ENCODE data around the gene ADARB2. TPM values are rescaled to one million over a fixed set of nuclear protein-coding genes. Genes with fewer than 3 reads are reported as not detected.

Gene ADARB2
- total and polyA plus RNA-seq, 2 experiments from 2014 or later, result 0.13 to 0.48 TPM

DNA sequence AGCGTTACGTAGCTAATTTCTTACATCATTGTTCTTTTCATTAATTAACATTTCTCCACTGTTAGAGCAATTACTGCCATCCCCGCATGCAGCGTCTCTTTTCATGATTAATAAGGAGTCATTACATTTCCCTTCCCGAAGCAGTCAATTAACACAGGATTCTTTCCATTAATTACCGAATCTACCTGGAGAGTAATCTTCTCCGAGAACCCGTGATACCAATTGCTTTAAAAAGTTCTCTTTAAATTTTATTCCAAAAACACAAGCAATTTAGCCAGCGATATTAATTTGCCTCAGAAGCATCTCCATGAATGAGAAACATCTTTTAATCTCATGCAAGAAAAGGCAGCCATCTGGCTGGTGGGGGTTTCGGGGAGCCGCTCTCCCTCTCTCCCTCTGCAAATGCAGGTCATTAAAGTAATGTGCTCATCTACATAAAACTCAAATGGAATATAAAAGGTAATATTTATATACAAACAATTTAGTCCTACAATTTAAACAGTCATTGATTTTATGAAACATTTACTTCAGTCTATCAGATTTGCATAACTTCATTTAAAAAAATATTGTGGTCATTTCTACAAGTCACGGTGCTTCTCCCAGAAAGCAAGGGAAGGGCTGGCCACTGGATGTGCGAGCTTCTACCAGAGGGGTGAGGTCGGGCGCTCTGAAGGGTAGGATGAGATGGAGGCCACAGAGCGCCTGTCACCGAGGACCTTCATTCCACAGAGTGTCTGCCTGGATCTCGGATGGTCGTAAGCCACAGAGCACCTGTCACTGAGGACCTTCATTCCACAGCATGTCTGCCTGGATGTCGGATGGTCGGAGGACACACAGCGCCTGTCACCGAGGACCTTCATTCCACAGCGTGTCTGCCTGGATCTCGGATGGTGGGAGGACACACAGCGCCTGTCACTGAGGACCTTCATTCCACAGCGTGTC, 536.2 kb downstream of the ADARB2 start:
- Histone ChIP-seq H3K4me3 (no peak overlapping the region), H4K20me1 (ENCODE audit: insufficient read depth, poor library complexity, severe bottlenecking) (no peaks in the 10 kb centered on the region), H3K4me2 (no peak overlapping the region), H3K36me3 (replicated peaks; ENCODE audit: insufficient read depth, low read depth) (no peaks in the 10 kb centered on the region), H3K27ac (no peak overlapping the region), H3K9me3 (ENCODE audit: low read depth) (no peaks in the 10 kb centered on the region), H2AFZ (no peak overlapping the region), H3K79me2 (no peaks in the 10 kb centered on the region), H3K9me2 (replicated peaks; ENCODE audit: insufficient read depth) (no peaks in the 10 kb centered on the region), H3K4me1 (ENCODE audit: insufficient read depth) (no peaks in the 10 kb centered on the region), H3K27me3 (no peaks in the 10 kb centered on the region)
- TF ChIP-seq, protein P1, sequence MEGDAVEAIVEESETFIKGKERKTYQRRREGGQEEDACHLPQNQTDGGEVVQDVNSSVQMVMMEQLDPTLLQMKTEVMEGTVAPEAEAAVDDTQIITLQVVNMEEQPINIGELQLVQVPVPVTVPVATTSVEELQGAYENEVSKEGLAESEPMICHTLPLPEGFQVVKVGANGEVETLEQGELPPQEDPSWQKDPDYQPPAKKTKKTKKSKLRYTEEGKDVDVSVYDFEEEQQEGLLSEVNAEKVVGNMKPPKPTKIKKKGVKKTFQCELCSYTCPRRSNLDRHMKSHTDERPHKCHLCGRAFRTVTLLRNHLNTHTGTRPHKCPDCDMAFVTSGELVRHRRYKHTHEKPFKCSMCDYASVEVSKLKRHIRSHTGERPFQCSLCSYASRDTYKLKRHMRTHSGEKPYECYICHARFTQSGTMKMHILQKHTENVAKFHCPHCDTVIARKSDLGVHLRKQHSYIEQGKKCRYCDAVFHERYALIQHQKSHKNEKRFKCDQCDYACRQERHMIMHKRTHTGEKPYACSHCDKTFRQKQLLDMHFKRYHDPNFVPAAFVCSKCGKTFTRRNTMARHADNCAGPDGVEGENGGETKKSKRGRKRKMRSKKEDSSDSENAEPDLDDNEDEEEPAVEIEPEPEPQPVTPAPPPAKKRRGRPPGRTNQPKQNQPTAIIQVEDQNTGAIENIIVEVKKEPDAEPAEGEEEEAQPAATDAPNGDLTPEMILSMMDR (IDR thresholded peaks at IDR 0.05; ENCODE audit: poor library complexity), result no peak
- TF ChIP-seq EZH2phosphoT487 (IDR thresholded peaks at IDR 0.05; ENCODE audit: low read depth, severe bottlenecking, unreplicated experiment), result no peak
- TF ChIP-seq EZH2 (IDR thresholded peaks at IDR 0.05; ENCODE audit: borderline replicate concordance), result no peak
- no peak for DNase-seq (ENCODE audit: low spot score)
- 87% methylated on average over 27 of the region's 27 CpGs for WGBS (ENCODE audit: low lambda C conversion rate, missing lambda C conversion rate)

DNA sequence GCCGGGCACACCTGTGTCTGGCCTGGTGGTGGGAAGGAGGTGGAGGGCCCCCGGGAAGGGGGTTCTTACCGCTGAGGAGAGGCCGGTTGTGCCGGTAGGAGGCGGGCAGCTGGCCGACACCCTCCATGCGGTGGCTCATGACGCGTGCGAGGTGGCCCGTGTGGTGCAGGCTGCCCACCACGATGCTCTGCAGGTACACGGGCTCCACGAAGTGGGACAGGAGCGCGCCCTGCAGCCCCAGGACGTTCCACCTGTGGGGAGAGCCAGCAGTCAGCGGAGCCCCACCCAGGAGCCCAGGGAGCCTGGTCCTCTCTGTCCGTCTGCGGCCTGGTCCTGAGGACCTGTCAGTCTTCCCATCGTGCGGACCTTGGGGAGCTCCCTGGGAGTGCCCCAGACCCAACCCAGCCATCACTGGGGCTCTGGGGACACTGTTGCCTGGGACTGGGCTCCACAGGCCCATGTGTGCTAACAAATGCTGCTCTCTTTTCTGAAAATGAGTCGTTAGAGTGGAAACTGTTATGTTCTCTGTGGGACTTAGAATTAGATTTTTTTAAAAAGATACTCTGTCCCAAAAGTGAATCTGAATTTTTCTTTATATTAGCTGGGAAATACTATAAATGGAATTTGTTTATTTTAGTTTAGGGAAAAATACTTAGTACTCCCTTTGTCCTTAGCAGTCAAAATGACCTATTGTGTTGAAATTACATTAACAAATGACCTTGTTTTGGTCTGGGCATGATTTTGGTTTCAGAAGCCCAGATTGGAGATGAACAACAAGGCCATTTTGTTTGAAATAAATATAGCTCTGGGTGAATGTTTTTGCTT, 537.2 kb downstream of the ADARB2 start:
- Histone ChIP-seq H3K4me1 (ENCODE audit: insufficient read depth) (no peaks in the 10 kb centered on the region), H3K36me3 (replicated peaks; ENCODE audit: insufficient read depth, low read depth) (no peaks in the 10 kb centered on the region), H3K4me2 (no peak overlapping the region), H3K27ac (no peak overlapping the region), H3K79me2 (no peaks in the 10 kb centered on the region), H4K20me1 (ENCODE audit: insufficient read depth, poor library complexity, severe bottlenecking) (no peaks in the 10 kb centered on the region), H3K27me3 (no peaks in the 10 kb centered on the region), H3K4me3 (no peak overlapping the region), H2AFZ (no peak overlapping the region), H3K9me3 (ENCODE audit: low read depth) (no peaks in the 10 kb centered on the region), H3K9me2 (replicated peaks; ENCODE audit: insufficient read depth) (no peaks in the 10 kb centered on the region)
- 94% methylated on average over 24 of the region's 24 CpGs for WGBS (ENCODE audit: low lambda C conversion rate, missing lambda C conversion rate)
- TF ChIP-seq EZH2 (IDR thresholded peaks at IDR 0.05; ENCODE audit: borderline replicate concordance) (no peak), EZH2phosphoT487 (IDR thresholded peaks at IDR 0.05; ENCODE audit: low read depth, severe bottlenecking, unreplicated experiment) (no peak)
- TF ChIP-seq, protein P1 (IDR thresholded peaks at IDR 0.05; ENCODE audit: poor library complexity), result no peak
- no peak for DNase-seq (ENCODE audit: low spot score)

DNA sequence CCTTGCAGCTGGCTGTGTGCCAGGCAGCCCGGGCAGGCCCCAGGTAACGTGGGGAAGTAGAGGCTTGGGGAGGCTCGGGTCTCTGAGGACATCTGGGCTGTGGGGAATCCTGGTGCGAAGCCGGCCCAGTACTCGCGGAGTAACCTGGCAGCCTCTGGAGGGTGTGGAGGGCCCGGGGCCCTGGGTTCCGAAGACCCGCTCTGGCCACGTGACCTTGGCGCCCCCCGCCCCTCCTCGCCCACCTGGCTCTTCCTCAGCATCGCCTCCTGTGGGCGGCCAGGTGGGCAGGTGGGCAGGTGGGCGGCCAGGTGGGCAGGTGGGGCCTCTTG, 538.0 kb downstream of the ADARB2 start:
- Histone ChIP-seq H3K4me1 (ENCODE audit: insufficient read depth) (no peaks in the 10 kb centered on the region), H3K36me3 (replicated peaks; ENCODE audit: insufficient read depth, low read depth) (no peaks in the 10 kb centered on the region), H3K9me3 (ENCODE audit: low read depth) (no peaks in the 10 kb centered on the region), H3K9me2 (replicated peaks; ENCODE audit: insufficient read depth) (no peaks in the 10 kb centered on the region), H3K4me3 (no peak overlapping the region), H3K27ac (peak overlapping the region; percentile 51), H4K20me1 (ENCODE audit: insufficient read depth, poor library complexity, severe bottlenecking) (no peaks in the 10 kb centered on the region), H3K27me3 (no peaks in the 10 kb centered on the region), H2AFZ (no peak overlapping the region), H3K4me2 (no peak overlapping the region), H3K79me2 (no peaks in the 10 kb centered on the region)
- 96% methylated on average over 17 of the region's 17 CpGs for WGBS (ENCODE audit: low lambda C conversion rate, missing lambda C conversion rate)
- DNase-seq (ENCODE audit: low spot score), result no peak
- no peak for TF ChIP-seq EZH2 (IDR thresholded peaks at IDR 0.05; ENCODE audit: borderline replicate concordance)
- TF ChIP-seq, protein P1 (IDR thresholded peaks at IDR 0.05; ENCODE audit: poor library complexity), result no peak
- TF ChIP-seq EZH2phosphoT487 (IDR thresholded peaks at IDR 0.05; ENCODE audit: low read depth, severe bottlenecking, unreplicated experiment), result no peak

All from hepatocyte (in vitro differentiated cells).